HUES6 (cell line): ENCODE measurements around the gene OR52I2.

Experiments
- H3K27ac ChIP-seq: 2 replicates; pipeline ENCODE4 v1.7.0; 2013; ENCODE audit warnings: low read depth, mild to moderate bottlenecking, low read length, inconsistent platforms
- H3K27me3 ChIP-seq: 2 replicates; pipeline ENCODE4 v1.6.1; 2013; ENCODE audit warnings: low read length; ENCODE audit not compliant: control insufficient read depth, insufficient read depth
- H3K36me3 ChIP-seq: 2 replicates; pipeline ENCODE4 v1.6.1; 2013; ENCODE audit warnings: low read length; ENCODE audit not compliant: control insufficient read depth, insufficient read depth
- H3K4me1 ChIP-seq: 2 replicates; pipeline ENCODE4 v1.6.1; 2013; ENCODE audit warnings: low read length; ENCODE audit not compliant: control insufficient read depth, insufficient read depth
- H3K4me3 ChIP-seq: 2 replicates; pipeline ENCODE4 v1.5.1; 2013; ENCODE audit warnings: low read depth, low read length
- H3K9ac ChIP-seq: one replicate; pipeline ENCODE4 v1.6.1; 2013; ENCODE audit warnings: mild to moderate bottlenecking, low read length
- H3K9me3 ChIP-seq: 2 replicates; pipeline ENCODE4 v1.6.1; 2013; ENCODE audit warnings: low read depth, low read length; ENCODE audit not compliant: control insufficient read depth, insufficient read depth

OR52I2 gene

DNA sequence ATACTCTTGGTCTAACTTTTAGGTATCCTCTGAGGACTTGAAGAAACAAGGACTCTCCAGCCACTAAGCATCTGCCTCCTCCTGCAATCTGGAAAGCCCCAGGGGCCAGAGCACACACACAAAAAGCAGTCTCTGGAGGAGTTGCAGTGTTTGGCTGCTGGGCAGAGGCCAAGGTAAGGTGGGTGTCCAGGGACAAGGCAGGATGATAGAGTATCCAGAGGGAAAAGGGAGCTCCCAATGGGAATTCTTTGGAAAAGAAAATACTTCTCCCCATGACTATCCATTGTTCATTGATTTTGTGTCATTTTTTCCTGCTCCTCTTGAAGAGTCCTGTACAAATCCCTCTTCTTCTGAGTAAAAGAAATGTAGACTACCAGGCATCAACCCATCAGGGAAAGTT lies at the start of gene OR52I2:
Gene OR52I2 (plus strand): TSS at position 301 of the 400 bp plus-strand sequence.
- Histone ChIP-seq H3K27ac (no peak within 1 kb of the TSS), H3K9me3 (no peaks in the 10 kb centered on the region), H3K36me3 (no peaks in the 10 kb centered on the region), H3K4me3 (no peak within 1 kb of the TSS), H3K4me1 (no peaks in the 10 kb centered on the region), H3K9ac (no peak within 1 kb of the TSS), H3K27me3 (peaks cover 12% of the 10 kb centered on the region)

DNA sequence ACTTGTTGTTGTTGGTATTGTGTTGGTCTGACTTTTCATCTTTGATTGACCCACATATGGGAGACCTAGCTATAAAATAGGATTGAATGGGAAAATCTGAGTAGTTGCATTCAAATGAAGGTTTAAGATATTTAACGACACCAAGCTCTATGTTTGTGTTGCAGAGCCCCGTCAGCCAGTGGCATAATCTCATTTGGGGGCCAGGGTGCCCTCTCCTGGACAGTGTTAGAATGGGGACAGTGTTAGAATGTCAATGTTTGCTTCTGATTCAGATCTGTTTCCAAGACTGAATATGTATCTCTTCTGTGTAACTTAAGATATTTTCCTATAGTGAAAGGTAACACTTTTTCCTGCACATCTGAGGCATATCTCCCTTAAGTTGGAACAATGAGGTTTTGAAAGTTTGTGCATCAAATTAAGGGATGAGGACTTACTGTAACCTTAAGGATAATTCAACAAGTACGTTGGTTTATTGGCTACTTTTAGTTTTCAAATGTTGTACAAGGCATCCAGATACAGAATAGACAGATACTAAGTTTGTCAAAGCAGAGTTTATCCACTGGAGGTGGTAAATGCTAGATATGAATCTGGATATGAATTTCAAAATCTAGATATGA lies 41.8 kb upstream of the OR52I2 start:
- Histone ChIP-seq H3K9ac (no peak overlapping the region), H3K27me3 (peaks cover 4% of the 10 kb centered on the region; the same call in 1 of the 2 replicates), H3K36me3 (no peaks in the 10 kb centered on the region), H3K4me3 (no peak overlapping the region), H3K4me1 (no peaks in the 10 kb centered on the region), H3K27ac (no peak overlapping the region), H3K9me3 (no peaks in the 10 kb centered on the region)

GRCh38 chr11:4541071-4541470 lies 40.5 kb upstream of the OR52I2 start:
- no peaks in the 10 kb centered on the region for H3K4me1 ChIP-seq
- H3K27me3 ChIP-seq, result peaks cover 4% of the 10 kb centered on the region; the same call in 1 of the 2 replicates
- H3K4me3 ChIP-seq, result no peak overlapping the region
- no peaks in the 10 kb centered on the region for H3K36me3 ChIP-seq
- no peak overlapping the region for H3K9ac ChIP-seq
- H3K9me3 ChIP-seq, result no peaks in the 10 kb centered on the region
- H3K27ac ChIP-seq, result no peak overlapping the region

GRCh38 chr11:4543561-4543960 lies 38.0 kb upstream of the OR52I2 start:
- Histone ChIP-seq H3K4me3 (no peak overlapping the region), H3K27ac (no peak overlapping the region)

GRCh38 chr11:4544891-4545290 lies 36.7 kb upstream of the OR52I2 start, which contains the start of gene OR52M1:
TSS of gene OR52M1 (plus strand) at chr11:4545191. CDS start at chr11:4545191, 0 bp downstream.
- no peaks in the 10 kb centered on the region for H3K9me3 ChIP-seq
- H3K27ac ChIP-seq, result no peak within 1 kb of the TSS
- no peak within 1 kb of the TSS for H3K9ac ChIP-seq
- peaks cover 4% of the 10 kb centered on the region; the same call in 1 of the 2 replicates for H3K27me3 ChIP-seq
- H3K4me1 ChIP-seq, result no peaks in the 10 kb centered on the region
- no peaks in the 10 kb centered on the region for H3K36me3 ChIP-seq
- no peak within 1 kb of the TSS for H3K4me3 ChIP-seq

More at GRCh38 chr11:4543561-4543960, 38.0 kb upstream of the OR52I2 start:
- Histone ChIP-seq H3K36me3 (no peaks in the 10 kb centered on the region), H3K9me3 (no peaks in the 10 kb centered on the region), H3K27me3 (peaks cover 4% of the 10 kb centered on the region; the same call in 1 of the 2 replicates), H3K4me1 (no peaks in the 10 kb centered on the region), H3K9ac (no peak overlapping the region)

- no peaks in the 10 kb centered on the region for H3K4me1 ChIP-seq
- no peaks in the 10 kb centered on the region for H3K36me3 ChIP-seq
Observed at GRCh38 chr11:4546878-4547277, 34.7 kb upstream of the OR52I2 start.

DNA sequence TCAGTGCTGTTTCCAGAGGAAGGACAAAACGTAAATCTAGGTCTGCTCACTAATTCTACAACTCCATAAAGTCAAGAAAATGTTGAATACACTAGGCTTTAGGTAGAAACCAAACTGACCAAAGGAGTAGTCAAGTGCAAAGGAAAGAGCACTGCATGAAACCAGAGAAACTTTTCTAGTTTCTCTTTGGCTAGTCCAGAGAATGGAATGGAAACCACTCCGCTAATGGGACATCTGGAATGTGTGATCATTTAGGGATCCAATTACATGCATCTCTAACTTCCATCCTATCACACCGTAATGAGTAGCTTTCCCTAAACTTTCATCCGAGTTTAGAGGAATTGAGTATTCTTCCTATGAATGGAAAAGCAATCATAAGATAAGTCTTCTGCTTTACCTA lies 34.1 kb upstream of the OR52I2 start:
- peaks cover 2% of the 10 kb centered on the region; the same call in 1 of the 2 replicates for H3K9me3 ChIP-seq
- no peak overlapping the region for H3K27ac ChIP-seq
- no peaks in the 10 kb centered on the region for H3K27me3 ChIP-seq
- H3K36me3 ChIP-seq, result no peaks in the 10 kb centered on the region
- H3K4me3 ChIP-seq, result no peak overlapping the region
- no peak overlapping the region for H3K9ac ChIP-seq
- no peaks in the 10 kb centered on the region for H3K4me1 ChIP-seq

More at GRCh38 chr11:4546878-4547277, 34.7 kb upstream of the OR52I2 start:
- Histone ChIP-seq H3K4me3 (no peak overlapping the region), H3K9me3 (peaks cover 2% of the 10 kb centered on the region; the same call in 1 of the 2 replicates), H3K9ac (no peak overlapping the region), H3K27ac (no peak overlapping the region), H3K27me3 (peaks cover 1% of the 10 kb centered on the region; the same call in 1 of the 2 replicates)

DNA sequence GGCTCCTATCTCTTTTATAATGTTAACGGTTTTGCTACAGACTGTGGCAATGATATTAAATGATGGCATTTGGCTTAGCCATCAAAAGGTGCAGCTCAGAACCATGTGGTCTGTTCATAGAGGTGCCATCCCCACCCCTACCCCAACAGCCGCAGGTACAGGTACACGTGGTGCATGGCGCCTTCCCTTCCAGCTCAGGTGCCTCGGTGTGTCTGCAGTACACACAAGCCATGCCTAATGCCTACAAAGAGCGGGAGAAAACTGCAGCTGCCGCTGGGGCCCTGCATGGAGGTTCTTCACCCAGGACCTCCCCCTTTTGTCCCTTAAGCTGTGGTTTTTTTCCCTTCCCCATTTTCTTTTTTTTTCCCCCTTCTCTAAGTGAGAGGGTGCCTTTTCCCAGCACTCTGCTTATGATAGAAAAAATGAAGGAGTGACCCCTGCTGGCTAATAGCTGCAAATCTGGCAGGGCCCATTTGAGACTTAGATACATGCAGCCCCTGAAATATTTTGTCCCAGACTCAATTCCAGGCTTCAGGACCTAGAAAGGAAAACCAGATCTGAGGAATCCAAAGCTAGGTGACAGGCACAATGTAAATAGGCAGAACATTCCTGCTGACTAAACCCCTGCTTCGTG lies 30.1 kb upstream of the OR52I2 start:
- no peak overlapping the region for H3K4me3 ChIP-seq
- H3K27me3 ChIP-seq, result no peaks in the 10 kb centered on the region
- H3K27ac ChIP-seq, result no peak overlapping the region
- H3K4me1 ChIP-seq, result no peaks in the 10 kb centered on the region
- no peaks in the 10 kb centered on the region for H3K36me3 ChIP-seq
- H3K9me3 ChIP-seq, result peaks cover 2% of the 10 kb centered on the region; the same call in 1 of the 2 replicates
- no peak overlapping the region for H3K9ac ChIP-seq

DNA sequence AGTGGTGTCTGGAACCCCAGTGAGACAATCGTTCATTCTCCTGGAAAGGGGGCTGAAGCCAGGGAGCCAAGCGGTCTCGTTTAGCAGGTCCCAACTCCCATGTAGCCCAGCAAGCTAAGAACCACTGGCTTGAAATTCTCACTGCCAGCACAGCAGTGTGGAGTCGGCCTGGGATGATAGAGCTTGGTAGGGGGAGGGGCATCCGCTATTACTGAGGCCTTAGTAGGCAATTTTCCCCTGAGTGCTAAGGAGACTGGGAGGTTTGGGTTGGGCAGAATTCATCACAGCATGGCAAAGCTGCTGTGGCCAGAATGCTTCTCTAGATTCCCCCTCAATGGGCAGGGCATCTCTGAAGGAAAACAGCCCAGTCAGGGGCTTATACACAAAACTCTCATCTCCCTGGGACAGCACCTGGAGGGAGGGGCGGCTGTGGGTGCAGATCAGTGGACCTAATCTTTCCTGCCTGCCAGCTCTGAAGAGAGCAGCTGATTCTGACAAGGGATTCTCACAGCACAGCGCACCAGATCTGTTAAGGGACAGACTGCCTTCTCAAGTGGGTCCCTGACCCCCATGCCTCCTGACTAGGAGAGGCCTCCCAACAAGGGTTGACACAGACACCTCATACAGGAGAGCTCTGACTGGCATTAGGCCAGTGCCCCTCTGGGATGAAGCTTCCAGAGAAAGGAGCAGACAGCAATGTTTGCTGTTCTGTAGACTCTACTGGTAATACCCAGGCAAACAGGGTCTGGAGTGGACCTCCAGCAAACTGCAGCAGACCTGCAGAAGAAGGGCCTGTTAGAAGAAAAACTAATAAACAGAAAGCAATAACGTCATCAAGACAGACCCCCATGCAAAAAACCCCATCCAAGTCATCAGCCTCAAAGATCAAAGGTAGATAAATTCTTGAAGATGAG lies 21.8 kb upstream of the OR52I2 start:
- Histone ChIP-seq H3K36me3 (no peaks in the 10 kb centered on the region), H3K27ac (no peak overlapping the region), H3K9ac (no peak overlapping the region), H3K4me3 (no peak overlapping the region), H3K27me3 (no peaks in the 10 kb centered on the region), H3K4me1 (peaks cover 5% of the 10 kb centered on the region; the same call in 1 of the 2 replicates), H3K9me3 (0 out of 2 replicates have a peak, but pooled peaks cover 3% of the 10 kb centered on the region)

GRCh38 chr11:4560467-4560866 lies 21.1 kb upstream of the OR52I2 start:
- Histone ChIP-seq H3K9me3 (0 out of 2 replicates have a peak, but pooled peaks cover 3% of the 10 kb centered on the region), H3K36me3 (no peaks in the 10 kb centered on the region), H3K27ac (no peak overlapping the region), H3K4me1 (peaks cover 5% of the 10 kb centered on the region; the same call in 1 of the 2 replicates), H3K27me3 (no peaks in the 10 kb centered on the region), H3K9ac (no peak overlapping the region), H3K4me3 (no peak overlapping the region)
